ENCODE data around the gene GPR78. TPM values are rescaled to one million over a fixed set of nuclear protein-coding genes. Genes with fewer than 3 reads are reported as not detected.

Gene GPR78
- total RNA-seq, 1 experiment from 2014 or later: 5.7 TPM

DNA sequence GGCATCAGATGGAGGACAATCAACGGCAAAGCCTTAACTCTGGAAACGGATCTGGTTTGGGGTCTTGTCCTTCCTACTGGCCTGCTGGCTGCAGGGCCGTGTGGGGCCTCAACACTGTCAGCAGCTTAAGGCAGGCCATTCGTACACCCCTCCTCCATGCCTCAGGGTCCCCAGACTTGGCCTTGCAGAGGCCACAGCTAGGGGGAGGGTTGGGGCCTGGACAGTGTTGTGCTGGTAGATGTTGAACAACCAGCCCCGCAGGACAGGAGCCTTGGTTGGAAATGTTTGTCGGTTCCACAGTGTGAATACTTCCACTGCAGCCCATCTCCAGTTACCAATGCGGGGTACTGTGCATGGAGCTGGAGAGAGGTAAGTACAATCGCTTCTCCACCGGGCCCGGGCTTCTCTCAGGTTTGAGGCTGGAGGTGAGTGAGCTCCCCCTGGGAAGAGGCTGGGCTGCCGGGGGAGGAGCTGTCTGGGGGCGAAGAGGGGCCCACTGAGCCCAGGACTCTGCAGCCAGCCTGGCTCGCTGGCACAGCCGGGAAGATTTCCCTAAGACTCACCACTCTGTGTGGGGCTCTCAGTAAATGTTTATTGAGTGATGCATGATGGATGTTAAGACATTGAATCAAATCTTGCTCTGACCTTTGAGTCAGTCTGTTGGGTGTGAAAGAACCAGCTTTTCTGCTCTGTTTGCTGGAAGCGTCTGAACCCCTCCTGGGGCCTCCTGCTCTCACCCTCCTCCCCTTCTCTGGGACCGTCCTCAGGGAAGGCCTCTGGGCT is 19.7 kb upstream of the GPR78 start:
- no peaks in the 10 kb centered on the region for H3K27me3 Mint-ChIP-seq (ENCODE audit: low read depth)
- DNase-seq (ENCODE audit: low spot score): no peak
- peaks cover 3% of the 10 kb centered on the region for H3K9me3 Mint-ChIP-seq
- H3K36me3 Mint-ChIP-seq: peaks cover 3% of the 10 kb centered on the region; the same call in 1 of the 2 replicates
- peak; percentile 61 for ATAC-seq
- peaks cover 14% of the 10 kb centered on the region for H3K4me1 Mint-ChIP-seq
- ChIA-PET CTCF (interaction anchor here (0.6 to 2.4 kb wide), 8 partner anchors 9 to 47 kb away, joined by 3 to 7 read pairs (median 4); partner anchors contain the start of gene GPR78), POLR2A (interaction anchor here (0.6 to 1.2 kb wide), 2 partner anchors 20 to 102 kb away, joined by 4 read pairs; no protein-coding TSS in a partner anchor)
- no peak overlapping the region for H3K4me3 Mint-ChIP-seq
- TF ChIP-seq ZNF121 (CRISPR knock-in tag; IDR thresholded peaks at IDR 0.05) (no peak), NFE2L1 (CRISPR knock-in tag; IDR thresholded peaks at IDR 0.05) (no peak), ZNF671 (CRISPR knock-in tag; IDR thresholded peaks at IDR 0.05) (no peak), FOXP1 (CRISPR knock-in tag; IDR thresholded peaks at IDR 0.05; ENCODE audit: borderline replicate concordance) (no peak), RORB (CRISPR knock-in tag; IDR thresholded peaks at IDR 0.05) (no peak), JAZF1 (CRISPR knock-in tag; IDR thresholded peaks at IDR 0.05) (no peak), FOXK1 (CRISPR knock-in tag; IDR thresholded peaks at IDR 0.05) (no peak), CREM (CRISPR knock-in tag; IDR thresholded peaks at IDR 0.05) (no peak)
- TF ChIP-seq, protein P1, sequence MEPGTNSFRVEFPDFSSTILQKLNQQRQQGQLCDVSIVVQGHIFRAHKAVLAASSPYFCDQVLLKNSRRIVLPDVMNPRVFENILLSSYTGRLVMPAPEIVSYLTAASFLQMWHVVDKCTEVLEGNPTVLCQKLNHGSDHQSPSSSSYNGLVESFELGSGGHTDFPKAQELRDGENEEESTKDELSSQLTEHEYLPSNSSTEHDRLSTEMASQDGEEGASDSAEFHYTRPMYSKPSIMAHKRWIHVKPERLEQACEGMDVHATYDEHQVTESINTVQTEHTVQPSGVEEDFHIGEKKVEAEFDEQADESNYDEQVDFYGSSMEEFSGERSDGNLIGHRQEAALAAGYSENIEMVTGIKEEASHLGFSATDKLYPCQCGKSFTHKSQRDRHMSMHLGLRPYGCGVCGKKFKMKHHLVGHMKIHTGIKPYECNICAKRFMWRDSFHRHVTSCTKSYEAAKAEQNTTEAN (CRISPR knock-in tag; IDR thresholded peaks at IDR 0.05): no peak
- TF ChIP-seq, protein P2, sequence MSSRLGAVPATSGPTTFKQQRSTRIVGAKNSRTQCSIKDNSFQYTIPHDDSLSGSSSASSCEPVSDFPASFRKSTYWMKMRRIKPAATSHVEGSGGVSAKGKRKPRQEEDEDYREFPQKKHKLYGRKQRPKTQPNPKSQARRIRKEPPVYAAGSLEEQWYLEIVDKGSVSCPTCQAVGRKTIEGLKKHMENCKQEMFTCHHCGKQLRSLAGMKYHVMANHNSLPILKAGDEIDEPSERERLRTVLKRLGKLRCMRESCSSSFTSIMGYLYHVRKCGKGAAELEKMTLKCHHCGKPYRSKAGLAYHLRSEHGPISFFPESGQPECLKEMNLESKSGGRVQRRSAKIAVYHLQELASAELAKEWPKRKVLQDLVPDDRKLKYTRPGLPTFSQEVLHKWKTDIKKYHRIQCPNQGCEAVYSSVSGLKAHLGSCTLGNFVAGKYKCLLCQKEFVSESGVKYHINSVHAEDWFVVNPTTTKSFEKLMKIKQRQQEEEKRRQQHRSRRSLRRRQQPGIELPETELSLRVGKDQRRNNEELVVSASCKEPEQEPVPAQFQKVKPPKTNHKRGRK (CRISPR knock-in tag; IDR thresholded peaks at IDR 0.05; ENCODE audit: borderline replicate concordance): no peak
- TF ChIP-seq, protein P3, sequence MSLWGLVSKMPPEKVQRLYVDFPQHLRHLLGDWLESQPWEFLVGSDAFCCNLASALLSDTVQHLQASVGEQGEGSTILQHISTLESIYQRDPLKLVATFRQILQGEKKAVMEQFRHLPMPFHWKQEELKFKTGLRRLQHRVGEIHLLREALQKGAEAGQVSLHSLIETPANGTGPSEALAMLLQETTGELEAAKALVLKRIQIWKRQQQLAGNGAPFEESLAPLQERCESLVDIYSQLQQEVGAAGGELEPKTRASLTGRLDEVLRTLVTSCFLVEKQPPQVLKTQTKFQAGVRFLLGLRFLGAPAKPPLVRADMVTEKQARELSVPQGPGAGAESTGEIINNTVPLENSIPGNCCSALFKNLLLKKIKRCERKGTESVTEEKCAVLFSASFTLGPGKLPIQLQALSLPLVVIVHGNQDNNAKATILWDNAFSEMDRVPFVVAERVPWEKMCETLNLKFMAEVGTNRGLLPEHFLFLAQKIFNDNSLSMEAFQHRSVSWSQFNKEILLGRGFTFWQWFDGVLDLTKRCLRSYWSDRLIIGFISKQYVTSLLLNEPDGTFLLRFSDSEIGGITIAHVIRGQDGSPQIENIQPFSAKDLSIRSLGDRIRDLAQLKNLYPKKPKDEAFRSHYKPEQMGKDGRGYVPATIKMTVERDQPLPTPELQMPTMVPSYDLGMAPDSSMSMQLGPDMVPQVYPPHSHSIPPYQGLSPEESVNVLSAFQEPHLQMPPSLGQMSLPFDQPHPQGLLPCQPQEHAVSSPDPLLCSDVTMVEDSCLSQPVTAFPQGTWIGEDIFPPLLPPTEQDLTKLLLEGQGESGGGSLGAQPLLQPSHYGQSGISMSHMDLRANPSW (CRISPR knock-in tag; conservative IDR thresholded peaks at IDR 0.05; ENCODE audit: low read depth): no peak
- TF ChIP-seq, protein P4, sequence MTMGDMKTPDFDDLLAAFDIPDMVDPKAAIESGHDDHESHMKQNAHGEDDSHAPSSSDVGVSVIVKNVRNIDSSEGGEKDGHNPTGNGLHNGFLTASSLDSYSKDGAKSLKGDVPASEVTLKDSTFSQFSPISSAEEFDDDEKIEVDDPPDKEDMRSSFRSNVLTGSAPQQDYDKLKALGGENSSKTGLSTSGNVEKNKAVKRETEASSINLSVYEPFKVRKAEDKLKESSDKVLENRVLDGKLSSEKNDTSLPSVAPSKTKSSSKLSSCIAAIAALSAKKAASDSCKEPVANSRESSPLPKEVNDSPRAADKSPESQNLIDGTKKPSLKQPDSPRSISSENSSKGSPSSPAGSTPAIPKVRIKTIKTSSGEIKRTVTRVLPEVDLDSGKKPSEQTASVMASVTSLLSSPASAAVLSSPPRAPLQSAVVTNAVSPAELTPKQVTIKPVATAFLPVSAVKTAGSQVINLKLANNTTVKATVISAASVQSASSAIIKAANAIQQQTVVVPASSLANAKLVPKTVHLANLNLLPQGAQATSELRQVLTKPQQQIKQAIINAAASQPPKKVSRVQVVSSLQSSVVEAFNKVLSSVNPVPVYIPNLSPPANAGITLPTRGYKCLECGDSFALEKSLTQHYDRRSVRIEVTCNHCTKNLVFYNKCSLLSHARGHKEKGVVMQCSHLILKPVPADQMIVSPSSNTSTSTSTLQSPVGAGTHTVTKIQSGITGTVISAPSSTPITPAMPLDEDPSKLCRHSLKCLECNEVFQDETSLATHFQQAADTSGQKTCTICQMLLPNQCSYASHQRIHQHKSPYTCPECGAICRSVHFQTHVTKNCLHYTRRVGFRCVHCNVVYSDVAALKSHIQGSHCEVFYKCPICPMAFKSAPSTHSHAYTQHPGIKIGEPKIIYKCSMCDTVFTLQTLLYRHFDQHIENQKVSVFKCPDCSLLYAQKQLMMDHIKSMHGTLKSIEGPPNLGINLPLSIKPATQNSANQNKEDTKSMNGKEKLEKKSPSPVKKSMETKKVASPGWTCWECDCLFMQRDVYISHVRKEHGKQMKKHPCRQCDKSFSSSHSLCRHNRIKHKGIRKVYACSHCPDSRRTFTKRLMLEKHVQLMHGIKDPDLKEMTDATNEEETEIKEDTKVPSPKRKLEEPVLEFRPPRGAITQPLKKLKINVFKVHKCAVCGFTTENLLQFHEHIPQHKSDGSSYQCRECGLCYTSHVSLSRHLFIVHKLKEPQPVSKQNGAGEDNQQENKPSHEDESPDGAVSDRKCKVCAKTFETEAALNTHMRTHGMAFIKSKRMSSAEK (CRISPR knock-in tag; IDR thresholded peaks at IDR 0.05; ENCODE audit: borderline replicate concordance): no peak
- TF ChIP-seq, protein P5, sequence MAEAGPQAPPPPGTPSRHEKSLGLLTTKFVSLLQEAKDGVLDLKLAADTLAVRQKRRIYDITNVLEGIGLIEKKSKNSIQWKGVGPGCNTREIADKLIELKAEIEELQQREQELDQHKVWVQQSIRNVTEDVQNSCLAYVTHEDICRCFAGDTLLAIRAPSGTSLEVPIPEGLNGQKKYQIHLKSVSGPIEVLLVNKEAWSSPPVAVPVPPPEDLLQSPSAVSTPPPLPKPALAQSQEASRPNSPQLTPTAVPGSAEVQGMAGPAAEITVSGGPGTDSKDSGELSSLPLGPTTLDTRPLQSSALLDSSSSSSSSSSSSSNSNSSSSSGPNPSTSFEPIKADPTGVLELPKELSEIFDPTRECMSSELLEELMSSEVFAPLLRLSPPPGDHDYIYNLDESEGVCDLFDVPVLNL (CRISPR knock-in tag; IDR thresholded peaks at IDR 0.05; ENCODE audit: borderline replicate concordance, low read depth): no peak
- TF ChIP-seq, protein P6, sequence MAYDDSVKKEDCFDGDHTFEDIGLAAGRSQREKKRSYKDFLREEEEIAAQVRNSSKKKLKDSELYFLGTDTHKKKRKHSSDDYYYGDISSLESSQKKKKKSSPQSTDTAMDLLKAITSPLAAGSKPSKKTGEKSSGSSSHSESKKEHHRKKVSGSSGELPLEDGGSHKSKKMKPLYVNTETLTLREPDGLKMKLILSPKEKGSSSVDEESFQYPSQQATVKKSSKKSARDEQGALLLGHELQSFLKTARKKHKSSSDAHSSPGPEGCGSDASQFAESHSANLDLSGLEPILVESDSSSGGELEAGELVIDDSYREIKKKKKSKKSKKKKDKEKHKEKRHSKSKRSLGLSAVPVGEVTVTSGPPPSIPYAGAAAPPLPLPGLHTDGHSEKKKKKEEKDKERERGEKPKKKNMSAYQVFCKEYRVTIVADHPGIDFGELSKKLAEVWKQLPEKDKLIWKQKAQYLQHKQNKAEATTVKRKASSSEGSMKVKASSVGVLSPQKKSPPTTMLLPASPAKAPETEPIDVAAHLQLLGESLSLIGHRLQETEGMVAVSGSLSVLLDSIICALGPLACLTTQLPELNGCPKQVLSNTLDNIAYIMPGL (CRISPR knock-in tag; IDR thresholded peaks at IDR 0.05): no peak
- H3K27ac Mint-ChIP-seq: no peak overlapping the region
